DND-41 (cell line): ENCODE data around the gene TTLL5.

Experiments used
- ATAC-seq: fragments of 200-7000 bp; cut with Tn5 transposase; 3 replicates; pipeline ENCODE4 v1.9.1; 2021; ENCODE audit warnings: low read depth; ENCODE audit not compliant: insufficient read depth
- DNase-seq: peaks from one replicate; pipeline ENCODE4 v3.0.0-alpha.2; 2020
- H2AFZ ChIP-seq: 2 replicates; pipeline ENCODE4 v1.6.0; 2012; ENCODE audit warnings: low read depth, low read length
- H3K27ac ChIP-seq: 2 replicates; pipeline ENCODE4 v1.5.1; 2012; ENCODE audit warnings: low read length, inconsistent platforms
- H3K27me3 ChIP-seq: fragments of 200-600 bp; sonication (generic); 2 replicates; pipeline ENCODE4 v1.6.0; 2012; ENCODE audit warnings: low read length, mild to moderate bottlenecking, inconsistent platforms; ENCODE audit not compliant: insufficient read depth, poor library complexity
- H3K36me3 ChIP-seq: 2 replicates; pipeline ENCODE4 v1.5.1; 2012; ENCODE audit warnings: low read length, inconsistent platforms; ENCODE audit not compliant: insufficient read depth
- H3K4me1 ChIP-seq: 2 replicates; pipeline ENCODE4 v1.5.1; 2012; ENCODE audit warnings: mild to moderate bottlenecking, low read length; ENCODE audit not compliant: insufficient read depth
- H3K4me2 ChIP-seq: 2 replicates; pipeline ENCODE4 v1.6.0; 2012; ENCODE audit warnings: mild to moderate bottlenecking, moderate library complexity, low read length, inconsistent platforms; ENCODE audit not compliant: insufficient read depth
- H3K4me3 ChIP-seq, 2 experiments: fragments of 200-600 bp in 1 of 2; shearing (Covaris generic) in 1 of 2; 2 replicates each; pipeline ENCODE4 v1.5.1; 2012 to 2016; ENCODE audit warnings: inconsistent platforms in 2 of 2, low read length in 2 of 2, mild to moderate bottlenecking in 2 of 2, low read depth in 1 of 2, moderate library complexity in 1 of 2
- H3K79me2 ChIP-seq: 2 replicates; pipeline ENCODE4 v1.6.0; 2012; ENCODE audit warnings: low read length, inconsistent platforms; ENCODE audit not compliant: insufficient read depth
- H3K9ac ChIP-seq: 2 replicates; pipeline ENCODE4 v1.6.0; 2012; ENCODE audit warnings: low read depth, mild to moderate bottlenecking, inconsistent platforms, low read length, moderate library complexity
- H3K9me3 ChIP-seq: 2 replicates; pipeline ENCODE4 v1.5.1; 2012; ENCODE audit warnings: low read length, moderate library complexity, mild to moderate bottlenecking, inconsistent platforms; ENCODE audit not compliant: insufficient read depth, severe bottlenecking
- H4K20me1 ChIP-seq: 2 replicates; pipeline ENCODE4 v1.6.0; 2012; ENCODE audit warnings: low read length; ENCODE audit not compliant: insufficient read depth
- EZH2 ChIP-seq: IDR thresholded peaks from 3 replicates; pipeline ENCODE4 v1.6.1; 2012; ENCODE audit warnings: borderline replicate concordance, low read depth, mild to moderate bottlenecking, moderate library complexity, low read length, inconsistent platforms; ENCODE audit not compliant: severe bottlenecking
- TF ChIP-seq, protein P1 (sequence below): IDR thresholded peaks from 2 replicates; pipeline ENCODE4 v1.5.1; 2012; ENCODE audit warnings: borderline replicate concordance, low read length, moderate library complexity, mild to moderate bottlenecking; ENCODE audit not compliant: poor library complexity, severe bottlenecking; ENCODE audit errors: extremely low read depth

The TTLL5 gene

DNA sequence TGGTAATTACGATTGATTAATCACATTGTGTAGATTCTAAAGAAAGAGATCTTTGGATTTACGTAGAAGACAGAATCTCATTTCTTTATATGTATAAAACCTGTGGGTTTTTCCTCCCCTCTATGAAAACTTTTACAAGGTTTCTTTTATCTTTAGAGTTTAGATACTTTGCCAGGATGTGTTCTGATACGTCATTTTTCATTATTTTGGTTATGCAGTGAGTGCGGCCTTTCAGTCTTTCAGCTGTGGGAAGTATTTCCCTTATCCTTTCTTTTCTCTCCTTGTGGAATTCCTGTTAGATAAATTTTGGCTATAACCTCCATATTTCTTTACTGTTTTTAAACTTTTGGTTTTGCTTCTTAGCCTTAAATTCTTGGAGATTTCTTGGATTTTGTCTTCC, 92.7 kb downstream of the TTLL5 start:
- H3K9me3 ChIP-seq: no peaks in the 10 kb centered on the region
- no peak overlapping the region for H2AFZ ChIP-seq
- peaks cover 43% of the 10 kb centered on the region; the same call in 1 of the 2 replicates for H3K36me3 ChIP-seq
- DNase-seq (no peak), ATAC-seq (no peak)
- no peaks in the 10 kb centered on the region for H3K4me1 ChIP-seq
- no peaks in the 10 kb centered on the region for H3K79me2 ChIP-seq
- H4K20me1 ChIP-seq: no peaks in the 10 kb centered on the region
- no peak overlapping the region for H3K4me2 ChIP-seq
- no peak overlapping the region for H3K9ac ChIP-seq
- H3K4me3 ChIP-seq: no peak overlapping the region
- TF ChIP-seq, protein P1, sequence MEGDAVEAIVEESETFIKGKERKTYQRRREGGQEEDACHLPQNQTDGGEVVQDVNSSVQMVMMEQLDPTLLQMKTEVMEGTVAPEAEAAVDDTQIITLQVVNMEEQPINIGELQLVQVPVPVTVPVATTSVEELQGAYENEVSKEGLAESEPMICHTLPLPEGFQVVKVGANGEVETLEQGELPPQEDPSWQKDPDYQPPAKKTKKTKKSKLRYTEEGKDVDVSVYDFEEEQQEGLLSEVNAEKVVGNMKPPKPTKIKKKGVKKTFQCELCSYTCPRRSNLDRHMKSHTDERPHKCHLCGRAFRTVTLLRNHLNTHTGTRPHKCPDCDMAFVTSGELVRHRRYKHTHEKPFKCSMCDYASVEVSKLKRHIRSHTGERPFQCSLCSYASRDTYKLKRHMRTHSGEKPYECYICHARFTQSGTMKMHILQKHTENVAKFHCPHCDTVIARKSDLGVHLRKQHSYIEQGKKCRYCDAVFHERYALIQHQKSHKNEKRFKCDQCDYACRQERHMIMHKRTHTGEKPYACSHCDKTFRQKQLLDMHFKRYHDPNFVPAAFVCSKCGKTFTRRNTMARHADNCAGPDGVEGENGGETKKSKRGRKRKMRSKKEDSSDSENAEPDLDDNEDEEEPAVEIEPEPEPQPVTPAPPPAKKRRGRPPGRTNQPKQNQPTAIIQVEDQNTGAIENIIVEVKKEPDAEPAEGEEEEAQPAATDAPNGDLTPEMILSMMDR: no peak
- no peak for TF ChIP-seq EZH2
- no peaks in the 10 kb centered on the region for H3K27me3 ChIP-seq
- H3K27ac ChIP-seq: no peak overlapping the region

GRCh38 chr14:75757644-75758402, 96.8 kb downstream of the TTLL5 start:
- no peak overlapping the region for H2AFZ ChIP-seq
- H3K27ac ChIP-seq: no peak overlapping the region
- H3K4me1 ChIP-seq: no peaks in the 10 kb centered on the region
- no peaks in the 10 kb centered on the region for H3K79me2 ChIP-seq
- H3K27me3 ChIP-seq: no peaks in the 10 kb centered on the region
- peaks cover 34% of the 10 kb centered on the region; the same call in 1 of the 2 replicates for H3K36me3 ChIP-seq
- no peak overlapping the region for H3K4me2 ChIP-seq
- H3K4me3 ChIP-seq: no peak overlapping the region
- no peaks in the 10 kb centered on the region for H3K9me3 ChIP-seq
- DNase-seq (no peak), ATAC-seq (no peak)
- TF ChIP-seq, protein P1: no peak
- H4K20me1 ChIP-seq: no peaks in the 10 kb centered on the region
- H3K9ac ChIP-seq: no peak overlapping the region

GRCh38 chr14:75764020-75764419, 103.0 kb downstream of the TTLL5 start:
- Histone ChIP-seq H3K4me2 (no peak overlapping the region), H3K4me1 (no peaks in the 10 kb centered on the region), H3K4me3 (no peak overlapping the region), H3K27ac (no peak overlapping the region), H3K79me2 (no peaks in the 10 kb centered on the region), H4K20me1 (no peaks in the 10 kb centered on the region), H3K36me3 (peaks cover 41% of the 10 kb centered on the region), H2AFZ (no peak overlapping the region), H3K9ac (no peak overlapping the region), H3K27me3 (no peaks in the 10 kb centered on the region), H3K9me3 (no peaks in the 10 kb centered on the region)
- ATAC-seq (no peak), DNase-seq (no peak)
- TF ChIP-seq EZH2: no peak
- TF ChIP-seq, protein P1: no peak
